Mucosa of gallbladder (tissue), 1 donor: ENCODE measurements around the gene EGFR. TPM values are rescaled to one million over a fixed set of nuclear protein-coding genes. Genes with fewer than 3 reads are reported as not detected.

Source experiments
- DNase-seq: peaks from one replicate; pipeline ENCODE4 v3.0.0-alpha.2; 2020; ENCODE audit warnings: low spot score
- total RNA-seq: library from RNA; stranded (reverse); gene quantifications from one replicate; pipeline ENCODE4 v1.2.1, GENCODE V29; 2021
- donor health status: DM: no; HTN: no; CAD: no.

Gene EGFR
- total RNA-seq, 1 donor from 2014 or later: 87.3 TPM

DNA sequence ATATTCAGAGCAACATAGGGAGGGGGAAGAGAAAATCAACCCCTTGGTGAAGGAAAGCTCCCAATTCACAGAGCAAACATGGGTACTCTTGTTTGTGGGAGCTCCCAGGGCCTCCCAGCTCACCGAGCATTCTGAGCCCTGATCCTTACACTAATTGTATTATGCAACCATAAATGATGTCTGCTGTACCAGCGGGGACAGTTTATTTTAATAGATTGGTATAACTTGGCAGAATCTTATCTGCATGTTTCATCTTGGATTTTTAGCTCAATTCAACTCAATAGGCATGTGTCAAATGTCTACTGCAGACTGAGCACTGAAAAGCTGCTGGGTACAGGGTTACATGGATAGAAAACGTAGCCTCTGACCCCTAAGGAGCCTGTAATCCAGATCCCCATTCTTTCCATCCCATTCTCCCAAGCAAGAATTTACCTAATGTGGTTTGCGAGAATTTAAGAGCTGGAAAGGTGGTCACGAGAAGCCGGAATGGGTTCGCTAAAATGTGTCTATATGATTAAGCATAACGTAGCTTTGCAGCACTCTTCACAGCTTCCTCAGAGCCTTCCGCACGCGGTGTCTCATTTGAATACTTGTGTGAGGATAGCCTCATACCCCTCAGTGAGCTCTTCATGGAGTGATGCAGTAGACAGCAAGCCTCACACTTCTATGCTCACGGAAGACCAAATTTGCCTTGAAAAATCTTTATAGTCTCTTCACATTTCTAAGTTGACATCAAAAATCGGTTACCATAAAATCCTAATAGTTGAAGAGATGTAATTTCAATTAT, 18.3 kb downstream of the EGFR start:
- no peak for DNase-seq

DNA sequence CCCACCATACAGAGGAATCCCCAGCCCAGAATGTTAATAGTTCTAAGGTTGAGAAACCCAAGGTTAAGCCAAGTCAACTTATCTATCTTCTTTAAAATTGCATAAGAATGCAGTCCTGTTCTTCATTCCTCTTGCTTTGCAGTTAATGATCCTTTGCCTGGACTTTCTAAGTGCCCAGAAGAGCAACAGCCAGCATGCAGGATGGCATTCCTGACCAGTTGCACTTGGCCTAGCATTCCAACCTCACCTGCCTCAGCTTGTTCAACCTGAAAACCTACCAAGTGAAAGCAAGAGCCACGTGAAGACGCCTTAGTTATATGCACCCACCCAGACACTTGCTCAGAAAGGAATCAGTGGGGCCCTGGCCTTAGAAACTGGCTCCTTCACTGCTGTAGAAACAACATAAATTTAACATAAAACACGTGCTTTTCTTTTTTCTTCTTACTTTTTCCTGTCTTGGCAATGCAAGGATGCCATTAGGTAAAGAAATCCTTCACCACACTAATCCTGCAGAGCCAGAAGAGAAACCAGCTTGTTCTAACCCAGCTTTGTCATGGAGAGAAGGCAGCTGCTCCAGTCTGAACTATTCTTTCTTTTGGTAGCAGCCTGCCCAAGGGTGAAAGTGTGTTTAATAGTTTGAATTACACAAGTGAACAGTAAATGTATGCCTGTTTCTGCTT, 25.0 kb downstream of the EGFR start:
- no peak for DNase-seq

DNA sequence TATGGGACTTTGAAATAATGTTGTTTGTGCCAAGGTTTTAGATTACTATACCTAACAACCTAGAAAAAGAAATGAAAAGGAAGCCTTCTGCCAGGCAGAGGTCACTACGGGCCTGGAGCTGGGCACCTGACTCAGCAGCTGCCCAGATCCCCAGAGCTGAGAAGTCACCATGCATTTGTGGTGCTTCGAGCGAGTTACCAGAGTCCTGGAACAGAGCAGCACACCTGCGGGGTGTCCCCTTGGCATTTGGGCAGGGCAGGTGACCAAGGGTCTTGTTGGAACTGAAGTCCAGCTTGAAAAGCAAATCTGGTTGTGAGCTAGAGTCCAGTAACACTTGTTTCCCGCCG, 25.5 kb downstream of the EGFR start:
- DNase-seq: no peak

DNA sequence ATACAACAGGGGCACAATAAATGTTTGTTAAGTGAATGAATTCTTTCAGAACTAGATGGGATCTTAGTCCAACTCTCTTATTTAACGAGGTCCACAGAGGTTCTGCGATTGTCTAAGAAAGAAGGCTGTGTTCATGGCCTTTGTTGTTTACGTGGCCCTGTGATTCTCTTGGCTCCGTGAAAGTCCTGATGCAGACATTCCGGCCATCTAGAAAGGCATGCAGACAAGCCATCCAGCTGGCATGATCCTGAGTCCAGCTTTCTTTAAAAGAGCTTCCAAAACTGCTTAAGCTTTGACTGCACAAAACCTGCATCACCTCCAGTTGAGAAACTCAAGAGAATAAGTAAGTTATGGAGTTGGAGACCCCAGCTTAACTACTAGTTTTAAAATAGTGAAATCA, 26.0 kb downstream of the EGFR start:
- no peak for DNase-seq

DNA sequence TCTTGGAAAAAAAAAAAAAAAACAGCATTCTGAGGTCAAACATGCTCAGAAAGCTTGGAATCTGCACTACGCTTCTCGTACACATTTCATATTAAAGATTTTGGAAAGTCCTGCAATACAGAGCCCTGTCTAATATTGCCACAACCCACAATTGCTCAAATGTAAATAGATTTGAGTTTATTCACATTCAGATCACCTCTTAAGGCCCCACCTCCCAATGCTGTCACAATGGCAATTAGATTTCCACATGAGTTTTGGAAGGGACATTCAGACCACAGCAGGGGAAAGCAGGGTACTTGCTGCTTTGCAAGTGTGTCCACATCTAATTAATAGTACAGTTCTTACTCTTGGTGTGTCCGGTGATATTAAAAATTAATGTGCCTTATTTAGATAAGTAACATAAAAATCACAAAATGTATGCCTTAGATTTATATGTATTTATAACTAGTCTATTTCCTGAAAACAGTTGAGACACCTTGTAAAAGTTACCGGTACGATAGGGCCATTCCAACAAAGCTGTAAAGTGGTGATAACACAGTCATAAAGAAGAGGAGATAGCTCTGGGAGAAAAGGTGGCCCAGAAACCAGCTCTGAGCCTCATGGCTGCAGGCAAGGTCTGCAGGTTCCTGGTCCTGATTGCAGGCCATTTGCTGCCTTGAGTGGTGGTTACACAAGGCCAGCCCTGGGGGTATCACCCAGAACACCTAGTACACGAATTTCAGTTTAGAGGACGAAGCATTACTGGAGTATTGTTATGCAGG, 27.9 kb downstream of the EGFR start:
- DNase-seq: no peak

DNA sequence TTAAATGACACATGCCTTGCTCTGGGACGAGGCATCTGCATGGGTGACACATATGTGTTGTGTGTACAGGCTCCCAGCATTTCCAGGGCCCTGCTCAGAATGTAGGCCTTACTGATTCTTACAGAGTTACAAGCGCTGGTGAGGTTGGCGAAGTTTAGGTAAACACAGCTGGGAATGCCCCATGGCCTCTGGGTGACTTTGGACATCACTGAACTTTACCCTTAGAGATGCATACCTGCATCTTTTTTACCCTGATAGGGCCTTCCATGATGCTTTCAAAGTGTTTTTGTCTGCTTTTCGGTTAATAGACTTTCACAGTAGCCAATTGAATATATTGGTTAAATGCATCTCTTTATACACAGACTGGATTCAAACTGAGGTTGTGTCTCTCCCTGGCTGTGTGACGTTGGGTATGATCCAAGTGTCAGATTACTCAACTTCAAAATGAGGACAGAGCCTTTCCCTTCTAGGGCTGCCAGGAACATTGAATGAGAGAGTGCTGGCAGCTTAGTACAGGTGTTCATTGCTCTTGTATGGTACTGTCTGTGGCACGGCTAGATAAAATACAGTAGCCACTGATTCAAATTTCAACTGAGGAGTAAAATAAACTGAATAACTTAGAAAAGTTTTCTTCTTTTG, 29.5 kb downstream of the EGFR start:
- DNase-seq: no peak

DNA sequence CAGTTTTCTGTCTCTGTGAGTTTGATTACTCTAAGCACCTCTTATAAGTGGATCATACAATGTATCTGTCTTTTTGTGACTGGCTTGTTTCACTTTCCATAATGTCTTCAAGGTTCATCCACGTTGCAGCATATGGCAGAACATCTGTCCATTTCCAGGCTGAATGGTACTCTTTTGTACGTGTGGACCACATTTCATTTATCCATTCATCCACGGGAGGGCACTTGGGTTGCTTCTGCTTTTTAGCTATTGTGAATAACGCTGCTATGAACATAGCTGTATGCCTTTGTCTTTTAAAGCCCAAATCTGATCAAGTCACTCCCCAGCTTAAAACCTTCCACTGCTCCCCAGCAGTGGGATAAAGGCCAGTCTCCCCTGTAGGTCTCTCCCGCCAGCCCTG, 31.5 kb downstream of the EGFR start:
- DNase-seq: no peak

DNA sequence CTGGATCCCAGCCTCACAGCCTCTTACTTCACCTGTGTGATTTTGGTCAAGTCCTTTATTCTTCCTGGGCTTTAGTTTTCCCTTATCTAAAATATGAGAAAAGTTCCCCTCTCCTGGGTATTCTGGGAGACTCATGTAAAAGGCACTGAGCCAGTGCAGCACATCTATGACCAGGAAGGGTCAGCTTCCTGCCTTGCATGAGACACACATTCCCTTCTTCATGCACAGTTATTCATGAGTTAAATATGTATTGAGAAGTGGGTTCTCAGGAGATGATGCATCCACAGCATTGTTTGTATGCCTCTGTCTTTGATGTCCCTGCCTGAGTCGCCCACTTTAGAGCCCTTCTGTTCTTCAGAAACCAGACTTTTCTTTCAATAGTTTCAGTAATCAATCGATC, 33.3 kb downstream of the EGFR start:
- no peak for DNase-seq

DNA sequence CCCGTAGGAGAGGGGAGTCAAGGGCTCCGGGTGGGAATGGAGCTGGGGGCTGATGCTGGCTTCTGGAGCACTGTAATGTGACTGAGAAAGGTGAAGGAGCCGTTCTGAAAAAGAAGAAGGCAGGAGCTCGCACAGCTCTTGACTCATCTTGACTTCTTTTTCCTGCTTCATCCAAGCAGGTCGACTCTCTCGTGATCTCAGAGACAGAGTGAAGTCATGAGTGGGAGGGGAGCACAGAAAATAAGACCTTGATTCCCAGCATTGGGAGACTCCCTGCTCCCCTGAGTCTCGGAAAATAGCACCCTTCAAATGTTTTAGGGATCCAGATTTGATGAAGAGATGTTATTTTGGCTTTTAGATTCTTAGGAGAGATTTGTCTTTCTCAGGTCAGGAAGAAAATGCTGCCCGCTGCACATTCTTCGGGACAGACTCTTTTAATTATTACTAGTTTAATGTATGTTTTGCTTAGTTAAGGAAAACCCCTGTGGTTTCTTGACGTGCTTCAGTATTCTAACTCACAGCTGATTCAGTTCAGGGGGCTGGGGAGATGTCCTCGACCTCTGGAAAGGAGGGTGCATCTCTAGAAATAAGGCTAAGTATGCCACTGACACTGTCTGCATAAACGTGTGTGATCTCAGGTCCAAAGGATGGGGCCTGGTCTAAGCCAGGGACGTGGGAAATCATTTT, 34.1 kb downstream of the EGFR start:
- no peak for DNase-seq

DNA sequence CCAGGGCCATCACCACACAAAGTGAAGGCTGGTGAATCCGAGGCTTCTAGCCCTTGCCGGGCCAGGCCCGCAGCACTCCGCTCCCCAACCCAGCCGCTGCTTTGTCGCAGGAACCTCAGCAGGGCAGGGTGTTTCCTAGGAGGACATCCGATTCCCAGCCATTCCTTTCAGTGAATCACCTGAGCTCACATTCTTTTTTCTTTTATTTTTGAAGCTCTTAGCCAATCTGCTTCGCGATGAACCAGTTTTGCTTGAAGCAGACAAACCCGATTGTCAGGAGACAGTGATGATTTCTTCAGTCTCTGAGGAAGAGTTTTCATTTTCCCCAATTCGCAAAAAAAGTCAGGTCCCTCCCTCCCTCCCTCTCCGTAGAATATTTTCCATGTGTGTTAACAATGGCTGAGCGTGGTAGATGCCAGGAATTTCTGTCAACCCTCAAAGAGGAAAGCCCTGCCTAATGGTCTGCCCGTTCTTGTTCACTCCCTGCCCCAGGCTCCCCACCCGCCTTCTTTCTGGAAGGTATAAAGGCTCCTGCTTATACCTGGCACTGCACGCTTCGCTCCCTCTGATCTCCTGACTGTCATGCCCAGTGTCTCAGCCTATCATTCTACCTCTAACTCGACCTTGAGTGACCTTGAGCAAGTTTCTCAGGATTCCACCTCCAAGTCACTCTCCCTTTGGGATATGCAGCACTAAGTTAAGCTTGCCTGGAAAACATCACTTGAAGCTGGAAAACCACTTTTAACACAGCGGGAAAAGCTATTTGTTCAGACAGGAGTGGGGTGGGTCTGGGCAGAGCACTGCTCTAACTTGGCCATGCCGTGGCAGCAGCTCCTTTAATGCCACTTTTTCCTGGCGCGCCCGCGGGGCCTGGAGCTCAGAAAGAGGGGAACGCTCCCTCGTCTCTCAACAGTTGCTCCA, 35.1 kb downstream of the EGFR start:
- no peak for DNase-seq

DNA sequence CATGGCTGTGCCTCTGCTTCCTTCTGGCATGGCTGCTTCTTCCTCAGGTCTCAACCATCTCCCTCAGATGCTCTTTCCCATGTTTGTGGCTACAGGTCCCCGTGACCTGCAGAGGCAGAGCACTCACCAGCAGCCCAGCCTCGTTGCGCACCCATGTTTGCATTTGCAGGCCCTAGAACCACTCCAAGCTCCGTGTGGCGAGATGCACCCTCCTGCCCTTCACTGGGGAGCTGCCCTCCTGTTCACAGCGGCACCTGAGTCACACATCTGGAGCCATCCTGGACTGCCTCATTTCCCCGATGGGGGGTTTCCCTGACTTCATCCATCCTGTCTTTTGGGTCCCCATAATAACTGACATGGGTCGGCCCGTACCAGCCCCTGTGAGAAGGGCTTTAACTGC, 35.9 kb downstream of the EGFR start:
- no peak for DNase-seq

DNA sequence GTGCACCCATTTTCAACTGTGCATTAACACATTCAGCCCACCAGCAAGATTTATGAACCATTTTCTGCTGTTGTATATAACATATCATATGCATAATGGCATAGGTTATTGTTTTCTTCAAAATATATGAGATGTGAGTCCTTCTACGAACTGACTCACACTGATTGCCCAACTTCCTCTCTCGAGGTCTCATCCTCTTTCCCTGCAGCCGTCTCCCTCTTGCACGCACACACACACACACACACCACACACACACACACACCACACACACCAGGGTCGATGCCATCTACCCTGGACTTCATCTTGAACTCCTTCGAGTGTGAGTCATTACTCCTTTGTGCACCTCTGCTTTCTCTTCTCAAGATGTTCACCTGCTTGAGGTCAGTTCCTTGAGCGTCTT, 36.7 kb downstream of the EGFR start:
- no peak for DNase-seq

DNA sequence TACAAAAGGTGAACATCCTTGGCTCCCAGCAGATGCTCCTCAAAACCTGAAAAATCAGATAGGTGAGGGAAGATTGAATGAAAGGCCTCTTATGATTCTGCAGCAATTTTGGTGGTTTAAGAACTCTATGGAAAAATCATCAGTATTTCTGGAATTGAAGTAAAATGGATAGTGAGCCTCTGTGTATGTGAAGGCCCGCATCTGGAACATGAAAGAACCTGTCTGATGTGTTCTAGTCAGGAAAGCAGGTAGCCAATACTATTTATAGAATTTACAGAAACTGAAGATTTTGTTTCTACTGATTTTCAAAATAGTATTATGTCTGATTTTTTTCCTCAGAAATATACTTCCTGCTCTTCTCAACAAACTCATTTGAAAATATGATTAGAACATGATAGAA, 37.3 kb downstream of the EGFR start:
- no peak for DNase-seq

DNA sequence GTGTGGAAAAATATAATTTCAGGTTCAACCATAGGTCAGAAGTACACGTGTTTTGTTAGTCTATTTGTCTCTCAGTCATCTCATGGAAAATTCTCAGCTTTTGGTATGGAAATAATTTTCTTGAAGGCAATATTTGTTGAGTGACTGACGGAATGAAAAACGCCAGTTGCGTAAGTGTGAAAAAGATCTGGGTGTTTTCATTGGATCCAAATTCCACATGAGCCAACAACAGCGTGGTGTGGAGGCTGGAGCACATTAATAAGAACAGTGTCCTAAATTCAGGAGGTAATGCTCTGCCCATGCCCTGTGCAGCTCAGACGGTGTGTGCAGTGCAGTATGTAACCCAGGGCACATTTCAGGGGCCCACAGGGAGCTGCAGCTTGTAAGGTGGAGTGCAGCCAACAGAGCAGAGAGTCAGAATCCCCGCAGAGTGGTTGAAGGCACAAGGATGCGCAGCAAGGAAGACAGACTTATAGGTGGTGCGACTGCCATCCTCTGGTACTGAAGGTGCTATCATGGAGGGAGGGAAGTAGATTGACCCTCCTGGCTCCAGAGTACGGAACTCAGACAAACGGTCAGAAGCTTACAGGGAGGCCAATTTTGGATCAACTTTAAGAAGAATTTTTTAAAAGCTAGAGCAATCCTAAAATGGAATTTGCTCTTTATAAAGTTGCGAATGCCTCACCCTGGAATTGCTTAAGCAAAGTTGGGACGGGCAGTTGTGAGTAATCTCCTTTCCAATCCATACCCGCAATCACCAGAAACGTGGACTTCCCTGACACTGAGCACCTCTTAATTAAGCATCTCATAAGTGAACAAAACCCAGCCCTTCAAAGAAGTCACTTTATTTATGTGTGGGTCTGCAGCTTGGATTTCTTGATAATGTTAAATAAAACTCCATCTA, 38.0 kb downstream of the EGFR start:
- DNase-seq: no peak

DNA sequence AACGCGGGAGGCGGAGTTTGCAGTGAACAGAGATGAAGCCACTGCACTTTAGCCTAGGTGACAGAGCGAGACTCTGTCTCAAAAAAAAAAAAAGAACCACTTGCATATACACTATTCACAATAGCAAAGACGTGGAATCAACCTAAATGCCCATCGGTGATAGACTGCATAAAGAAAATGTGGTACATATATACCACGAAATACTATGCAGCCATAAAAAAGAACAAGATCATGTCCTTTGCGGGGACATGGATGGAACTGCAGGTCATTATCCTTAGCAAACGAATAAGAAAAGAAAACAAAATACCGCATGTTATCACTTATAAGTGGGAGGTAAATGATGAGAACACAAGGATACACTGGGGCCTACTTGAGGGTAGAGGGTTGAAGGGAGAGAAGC, 39.5 kb downstream of the EGFR start:
- no peak for DNase-seq

DNA sequence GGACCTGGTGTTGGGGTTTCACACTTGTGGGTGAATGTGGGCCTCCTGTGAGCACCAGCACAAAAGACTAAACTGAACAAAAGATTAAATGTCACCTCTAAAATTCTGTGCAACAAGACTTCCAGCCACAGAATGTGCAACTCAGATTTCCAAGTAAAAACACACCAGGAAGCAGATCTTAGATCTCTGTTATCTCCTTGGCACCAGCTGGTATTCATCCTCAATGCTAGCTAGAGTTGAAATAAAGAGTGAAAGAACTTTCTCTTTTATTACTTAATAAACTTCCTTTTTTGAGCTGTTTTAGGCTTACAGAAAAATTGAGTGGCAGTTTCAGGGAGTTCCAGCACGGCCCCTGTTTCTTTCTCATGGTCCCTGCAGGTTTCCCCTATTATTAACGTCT, 40.2 kb downstream of the EGFR start:
- DNase-seq: no peak

DNA sequence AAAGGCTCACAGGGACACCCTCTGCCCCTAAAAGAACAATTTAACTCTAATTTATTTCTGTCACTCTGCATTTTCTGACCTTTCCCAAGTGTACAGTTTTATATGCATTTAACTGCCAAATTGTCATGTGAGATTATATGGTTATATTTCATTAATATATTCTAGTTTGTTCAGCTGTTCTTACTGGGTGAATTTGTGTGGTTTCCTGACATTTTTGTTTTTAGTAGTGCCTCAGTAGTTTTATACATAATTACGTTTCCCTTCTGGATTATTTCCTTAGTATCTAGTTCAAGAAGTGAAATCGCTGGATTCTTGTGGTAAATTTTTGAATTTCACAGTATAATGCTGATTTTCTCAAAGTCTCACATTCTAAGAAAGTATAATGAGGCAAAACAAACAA, 41.3 kb downstream of the EGFR start:
- no peak for DNase-seq

DNA sequence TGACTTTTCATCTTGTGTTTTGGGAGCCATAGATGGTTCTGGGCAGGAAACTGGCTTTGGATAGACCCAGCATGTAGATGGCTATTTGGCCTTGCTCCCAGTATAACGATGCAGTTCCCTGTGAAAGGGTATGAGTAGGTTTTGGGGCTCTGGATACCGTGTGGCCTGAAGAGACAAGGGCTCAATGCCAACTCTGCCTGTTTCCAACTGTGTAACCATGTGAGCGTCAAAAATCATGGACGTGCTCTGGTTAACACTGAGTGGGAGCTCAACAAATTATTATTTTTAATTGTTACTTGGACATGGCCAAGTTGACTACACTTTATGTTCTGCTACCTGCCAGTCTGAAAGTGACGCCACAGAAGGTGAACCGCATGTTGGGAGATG, 41.8 kb downstream of the EGFR start:
- DNase-seq: no peak

DNA sequence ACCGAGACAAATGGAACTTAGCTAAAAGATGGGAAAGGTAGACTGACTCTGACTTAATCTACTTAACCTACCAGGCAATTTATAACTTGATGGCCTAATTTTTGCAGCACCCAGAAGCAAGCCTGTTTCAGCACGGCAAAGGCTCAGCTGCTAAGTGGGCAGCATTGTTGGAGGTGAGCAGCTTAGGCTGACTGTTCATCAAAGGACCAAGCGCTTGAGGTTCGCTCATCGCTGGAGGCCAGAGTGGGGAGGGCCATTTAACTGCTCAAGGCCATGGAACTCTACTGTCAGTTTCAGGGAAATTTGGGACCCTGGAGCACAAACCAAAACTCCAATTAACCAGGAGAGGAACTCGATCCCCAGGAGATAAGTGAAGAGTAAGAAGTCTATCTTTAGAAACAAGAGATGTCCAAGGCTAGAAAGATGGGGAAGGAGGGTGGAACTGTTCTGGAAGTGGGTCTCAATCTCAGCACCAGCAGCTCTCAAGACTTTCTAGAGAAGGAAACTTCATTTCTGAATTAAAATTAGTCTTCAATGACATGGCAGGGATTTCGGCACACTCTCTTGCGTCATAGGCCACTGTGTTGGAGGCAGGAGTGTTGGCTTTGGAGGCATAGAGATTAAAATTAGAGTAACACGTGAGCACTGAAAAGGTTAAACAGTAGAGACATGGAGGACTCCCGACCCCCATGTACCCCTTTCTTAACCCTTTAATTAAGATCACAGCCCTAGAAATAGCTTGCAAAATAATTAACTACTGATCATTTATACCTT, 43.1 kb downstream of the EGFR start:
- DNase-seq: no peak
